ENCODE measurements around the gene TMEM108.

The TMEM108 gene

DNA sequence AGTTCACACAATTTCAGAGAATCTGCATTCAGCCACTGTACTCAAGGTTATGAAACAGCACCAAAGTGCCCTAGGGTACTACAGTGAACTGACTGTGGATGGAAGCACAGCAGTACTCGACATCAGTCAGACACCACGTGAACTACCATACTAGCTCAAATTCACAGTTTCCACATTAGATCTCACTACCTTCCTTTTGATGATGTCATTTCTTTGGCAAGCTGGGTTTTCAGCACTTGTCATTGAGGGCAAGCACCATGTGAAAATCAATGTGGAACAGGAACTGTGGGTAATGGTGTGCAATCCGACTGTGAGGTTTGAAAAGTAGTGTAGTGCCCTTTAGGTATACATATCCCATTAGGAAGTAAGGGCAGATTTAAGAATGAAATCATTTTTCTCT lies 251.1 kb downstream of the TMEM108 start:
- no peak for DNase-seq

GRCh38 chr3:133292296-133292695 lies 254.1 kb downstream of the TMEM108 start:
- DNase-seq, result no peak

DNA sequence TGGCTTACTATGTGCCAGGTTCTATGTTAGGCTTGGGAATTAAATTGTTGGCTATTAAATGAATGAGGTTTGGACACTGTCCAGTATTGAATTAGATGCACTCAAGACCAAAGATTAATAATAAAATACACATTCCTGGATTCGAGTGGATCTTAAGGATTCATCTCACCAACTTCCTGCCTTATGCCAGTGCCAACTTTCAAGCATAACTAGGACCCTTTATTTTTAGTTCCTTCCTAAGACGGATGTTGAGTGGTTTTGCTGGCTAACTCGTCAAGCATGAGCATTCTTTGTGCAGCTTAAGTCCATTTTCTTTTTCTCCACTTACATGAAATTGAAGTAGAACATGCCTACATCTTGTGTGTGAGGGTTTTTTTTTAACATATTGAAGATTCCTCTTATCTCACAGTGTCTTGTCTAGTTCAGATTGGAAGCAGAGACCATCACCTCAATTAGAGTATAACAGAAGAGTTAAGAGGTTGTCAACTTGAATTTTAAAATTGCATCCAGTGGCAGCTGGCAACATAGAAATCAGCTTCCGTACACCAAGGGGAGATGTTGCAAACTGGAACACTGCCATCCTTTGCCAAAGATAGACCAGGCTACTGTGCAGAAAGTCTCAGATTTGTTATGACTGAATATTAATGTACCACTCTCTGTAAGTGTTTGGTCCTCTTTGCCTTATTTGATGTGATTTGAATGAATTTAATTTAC lies 255.4 kb downstream of the TMEM108 start:
- DNase-seq, result no peak

GRCh38 chr3:133294253-133294652 lies 256.1 kb downstream of the TMEM108 start:
- DNase-seq, result no peak

- no peak for DNase-seq
Measured at GRCh38 chr3:133295199-133295901, 257.2 kb downstream of the TMEM108 start.

DNA sequence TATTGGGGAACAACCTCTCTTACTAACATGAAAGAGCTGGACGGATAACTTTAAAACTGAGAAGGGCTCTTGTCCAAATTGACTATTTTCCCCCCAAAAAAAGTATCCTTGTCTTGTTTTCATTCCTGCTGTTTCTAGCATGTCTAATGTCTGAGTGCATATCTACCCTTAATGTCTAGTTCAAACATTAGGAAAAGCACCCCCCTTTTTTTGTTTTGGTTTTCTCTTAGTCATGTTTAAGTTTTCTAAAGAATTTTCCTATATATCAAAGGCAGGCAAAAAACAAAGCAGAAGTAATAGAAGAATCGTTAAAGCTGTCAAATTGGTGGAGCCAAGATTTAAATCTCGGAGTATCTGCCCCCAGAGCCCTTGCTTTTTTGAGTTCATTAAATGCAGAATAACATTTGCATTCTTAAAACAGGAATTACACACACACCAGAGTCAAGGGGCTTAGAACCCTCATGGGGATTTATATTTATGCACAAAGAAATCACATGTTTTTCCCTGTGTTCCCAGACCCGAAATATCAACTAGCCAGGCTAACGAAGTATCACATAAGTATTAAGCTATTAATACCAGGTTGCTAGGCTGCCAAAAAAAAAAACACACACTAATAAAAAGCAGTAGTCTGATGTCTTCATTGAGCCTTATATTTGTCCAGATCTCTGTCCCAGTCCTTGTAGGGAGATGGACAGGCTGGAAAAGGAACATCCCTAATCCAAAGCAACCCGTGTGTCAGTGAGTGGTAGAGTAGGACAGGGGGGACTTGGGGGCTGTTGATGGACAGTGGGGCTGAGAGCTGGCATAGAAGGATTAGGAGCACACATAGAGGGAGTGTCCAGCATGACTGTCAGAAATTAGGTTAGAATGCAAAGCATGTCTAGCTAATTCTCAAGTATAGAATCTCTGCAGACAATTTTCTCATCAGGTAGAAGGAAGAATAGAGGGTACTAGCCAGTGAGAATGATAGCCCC lies 258.0 kb downstream of the TMEM108 start:
- DNase-seq, result no peak

DNA sequence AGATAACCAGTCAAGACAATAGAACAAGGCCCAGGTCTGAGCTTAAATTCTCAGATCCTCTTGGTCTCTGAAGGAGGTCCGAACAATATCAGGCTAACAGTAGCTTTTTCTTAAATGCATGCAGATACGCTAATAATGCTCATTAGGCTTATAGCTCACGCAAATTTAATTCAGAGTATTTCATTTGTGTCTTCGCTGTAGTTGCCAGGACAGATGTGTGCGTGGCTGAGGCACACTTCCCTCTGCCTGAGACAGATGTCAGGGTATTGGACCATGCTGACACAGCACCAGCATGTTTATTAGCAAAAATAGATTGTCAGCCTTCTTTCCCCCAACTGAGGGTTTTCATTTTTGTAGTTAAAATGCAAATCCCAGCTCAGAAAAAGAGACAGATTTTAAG lies 258.8 kb downstream of the TMEM108 start:
- no peak for DNase-seq

DNA sequence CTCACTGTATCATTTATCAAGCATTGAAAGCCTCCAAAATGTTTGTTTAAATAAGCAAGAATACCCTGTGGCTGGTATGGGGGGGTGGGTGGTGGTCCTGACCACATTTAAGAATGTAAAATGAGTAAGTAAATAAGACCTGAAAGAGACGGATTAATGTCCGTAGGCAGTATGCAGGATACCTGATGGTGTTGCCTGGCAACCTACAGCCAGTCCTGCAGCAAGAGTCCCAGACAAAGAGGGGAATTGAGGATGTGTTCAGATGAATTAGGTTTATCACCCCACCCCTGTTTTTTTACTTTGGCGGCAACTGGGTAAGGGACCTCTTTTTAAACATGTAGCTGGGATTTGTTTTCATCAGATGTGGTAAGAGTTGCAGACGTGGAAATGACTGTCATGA lies 261.9 kb downstream of the TMEM108 start:
- DNase-seq, result no peak

DNA sequence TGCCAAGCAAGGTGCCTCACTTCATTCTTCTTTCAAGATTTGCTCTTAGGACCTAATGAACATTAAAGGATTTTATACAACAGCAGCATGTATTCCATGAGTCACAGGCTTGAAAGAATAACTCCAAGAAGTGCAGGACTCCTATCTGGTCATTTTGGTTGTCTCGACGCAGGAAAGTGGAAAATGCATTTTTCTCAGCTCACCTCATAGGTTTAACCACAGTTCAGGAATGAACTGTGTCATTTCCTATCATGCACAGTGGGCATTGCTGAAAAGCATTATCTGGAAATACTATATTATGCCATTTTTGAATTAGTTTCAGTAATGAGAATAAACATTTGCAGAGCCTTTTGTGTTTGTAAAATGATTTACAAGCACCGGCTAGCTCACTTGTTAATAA lies 263.0 kb downstream of the TMEM108 start:
- DNase-seq, result no peak

- DNase-seq, result no peak
Measured at GRCh38 chr3:133301731-133302130, 263.5 kb downstream of the TMEM108 start.

DNA sequence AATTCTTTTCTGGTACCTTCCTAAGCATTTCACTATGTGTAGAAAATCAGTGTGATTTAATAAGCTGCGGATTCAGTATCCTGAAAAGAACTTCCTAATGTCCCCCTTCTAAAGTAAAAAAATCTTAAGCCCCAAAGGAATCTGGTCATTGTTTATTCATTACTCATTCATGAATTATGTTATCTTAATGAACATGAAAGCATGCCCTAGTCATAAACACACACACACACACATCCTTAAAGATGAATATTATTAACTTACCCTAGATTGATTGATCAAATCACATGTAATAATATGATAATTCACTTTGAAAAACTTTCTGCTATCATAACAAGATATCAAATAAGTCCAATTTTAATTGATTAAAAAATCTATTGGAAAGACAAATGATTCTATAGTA lies 265.2 kb downstream of the TMEM108 start:
- no peak for DNase-seq

GRCh38 chr3:133317866-133318265 lies 279.7 kb downstream of the TMEM108 start:
- DNase-seq, result no peak

DNA sequence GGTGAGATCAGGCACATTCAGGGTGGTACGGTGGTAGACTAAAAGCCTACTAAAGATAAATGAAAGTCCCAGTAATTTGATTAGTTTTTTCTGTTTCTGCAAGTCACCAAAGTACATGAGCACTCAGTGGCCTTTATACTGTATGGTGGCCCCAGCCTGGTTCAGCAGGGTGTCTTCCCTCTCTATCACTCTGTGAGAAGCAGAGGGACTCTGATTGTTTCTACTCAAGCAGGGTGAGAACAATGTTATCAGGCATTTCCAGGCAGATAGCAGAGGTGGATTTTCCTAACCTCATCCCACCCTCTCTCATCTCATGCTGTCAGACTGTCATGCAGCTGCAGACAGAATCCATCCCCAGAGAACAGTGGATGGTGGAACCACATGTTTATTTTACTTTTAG lies 290.2 kb downstream of the TMEM108 start:
- no peak for DNase-seq

DNA sequence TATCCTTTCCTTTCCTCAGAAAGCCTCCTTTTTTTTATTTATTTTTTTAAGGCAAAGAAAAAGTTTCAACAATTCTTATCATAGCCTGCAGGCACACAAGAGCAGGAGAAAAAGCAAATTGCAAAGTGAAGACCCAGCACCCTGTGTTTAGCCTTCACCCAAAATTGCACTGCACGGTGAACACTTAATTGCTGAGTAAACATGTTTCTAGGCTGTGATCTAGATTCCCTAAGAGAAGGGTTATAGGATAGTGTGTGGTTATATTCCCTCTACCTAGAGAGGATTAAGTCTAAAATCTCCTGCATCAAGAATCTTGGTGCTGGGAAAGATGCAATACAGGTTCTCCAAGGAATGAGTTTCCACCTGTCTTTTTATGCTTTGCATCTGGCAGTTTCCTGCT lies 291.4 kb downstream of the TMEM108 start:
- DNase-seq, result no peak

DNA sequence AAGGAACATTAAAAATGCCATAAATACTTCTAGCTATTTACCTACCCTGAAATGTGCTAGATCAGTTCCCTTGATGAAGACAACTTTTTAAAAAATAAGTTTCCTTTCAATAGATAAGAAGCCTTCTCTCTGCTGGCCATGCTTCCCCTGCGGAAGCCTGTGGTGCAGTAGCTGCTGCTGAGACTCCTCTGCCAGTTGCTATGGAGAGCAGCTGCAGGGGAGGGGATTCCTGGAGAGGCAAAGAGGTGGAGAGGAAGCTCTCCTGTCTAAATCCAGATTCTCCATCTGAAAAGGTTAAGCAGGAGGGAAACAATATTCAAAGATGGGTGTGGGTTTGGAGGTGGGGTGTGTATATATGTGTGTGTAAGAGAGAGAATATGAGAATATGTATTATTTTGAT lies 291.9 kb downstream of the TMEM108 start:
- DNase-seq, result no peak

DNA sequence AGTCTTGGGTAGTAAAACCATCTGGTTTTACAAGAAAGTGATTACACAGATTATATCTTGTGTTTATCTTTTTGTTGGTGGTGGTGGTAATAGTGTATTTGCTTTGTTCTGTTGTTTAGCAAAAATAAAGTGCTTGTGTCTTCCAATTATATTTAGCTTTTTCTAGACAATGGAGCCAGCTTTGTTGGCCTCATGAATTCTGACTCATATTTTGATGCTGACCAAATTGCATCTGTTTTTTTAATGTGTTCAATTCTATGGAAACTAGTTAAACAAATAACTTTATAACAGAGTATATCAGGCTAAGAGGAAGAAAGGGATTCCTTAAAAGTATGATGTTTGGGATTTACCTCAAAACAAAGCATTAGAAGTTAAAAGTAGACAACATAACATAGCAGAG lies 292.3 kb downstream of the TMEM108 start:
- DNase-seq, result no peak

GRCh38 chr3:133354721-133355120 lies 316.5 kb downstream of the TMEM108 start:
- no peak for DNase-seq

DNA sequence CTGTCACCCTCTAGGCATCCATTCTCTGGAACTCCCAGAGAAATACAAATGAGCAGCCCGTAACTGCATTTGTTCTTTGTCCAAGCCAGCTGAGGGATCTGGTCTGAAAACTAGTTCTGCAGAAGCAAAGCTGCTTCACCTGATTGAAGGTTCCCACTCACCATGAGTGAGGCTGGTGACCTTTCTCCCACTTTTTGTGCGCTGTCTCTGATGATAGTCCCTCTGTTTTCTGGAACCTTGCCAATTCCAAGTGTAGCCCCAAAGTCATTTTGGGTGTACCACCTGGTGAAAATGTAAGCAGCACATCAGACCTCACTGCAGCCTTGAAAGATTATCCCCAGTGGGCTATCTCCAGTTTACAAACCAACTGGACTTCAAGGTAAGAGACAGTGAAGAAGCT lies 322.3 kb downstream of the TMEM108 start:
- DNase-seq, result no peak

DNA sequence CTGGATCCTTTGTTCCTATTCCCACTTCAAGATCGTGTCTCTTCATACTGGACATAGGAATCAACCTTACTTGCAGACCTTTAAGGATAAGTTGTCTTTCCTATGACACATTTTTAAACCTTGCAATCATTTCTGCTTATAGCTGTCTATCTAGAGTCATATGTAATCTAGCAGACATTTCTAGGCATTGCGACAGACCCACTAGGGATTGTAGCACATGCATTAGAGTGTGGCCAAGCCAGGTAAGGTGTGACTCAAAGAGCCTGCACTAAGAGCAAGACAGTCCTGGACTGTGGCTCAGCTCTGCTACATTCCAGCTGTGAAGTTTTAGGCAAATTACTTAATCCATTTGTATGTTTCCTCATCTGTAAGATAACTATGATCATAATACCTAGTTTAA lies 322.8 kb downstream of the TMEM108 start:
- DNase-seq, result no peak

- DNase-seq, result no peak
Measured at GRCh38 chr3:133361435-133361834, 323.2 kb downstream of the TMEM108 start.

DNA sequence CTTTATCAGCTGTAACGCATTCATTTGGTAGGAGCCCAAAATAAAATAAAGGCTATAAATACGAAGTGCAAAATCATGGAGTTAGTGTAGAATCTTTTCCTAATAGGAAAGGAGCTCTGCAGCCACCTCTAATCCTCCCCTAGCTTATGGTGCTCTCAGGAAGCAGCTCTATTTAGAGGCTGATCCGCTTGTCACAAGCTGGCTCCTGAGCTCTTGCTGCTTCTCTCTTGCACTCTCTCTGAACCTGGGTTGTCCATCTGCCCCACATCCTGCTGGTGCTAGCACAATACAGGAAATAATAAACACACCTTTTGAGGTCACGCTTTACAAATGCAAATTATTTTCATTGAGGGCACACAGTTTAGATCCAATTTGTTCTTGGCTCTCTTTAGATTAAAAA lies 324.3 kb downstream of the TMEM108 start:
- no peak for DNase-seq

DNA sequence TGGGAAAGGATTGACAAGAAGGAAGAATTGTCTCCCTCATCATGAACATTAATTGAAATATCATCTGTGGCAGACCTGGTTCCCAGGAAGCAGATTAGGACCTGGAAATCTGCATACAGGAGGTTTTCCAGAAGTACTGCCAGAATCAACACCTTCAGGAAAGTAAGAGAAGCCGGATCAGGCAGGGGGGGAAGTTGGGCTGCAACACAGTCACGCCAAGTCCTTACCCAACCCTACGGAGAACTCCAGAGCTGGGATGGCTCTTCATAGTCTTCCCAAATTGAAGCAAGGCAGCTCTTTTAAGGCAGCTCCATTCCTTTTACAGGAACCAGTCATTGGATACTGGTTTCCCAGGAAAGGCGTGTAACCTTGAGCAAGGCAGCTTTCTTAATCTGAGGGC lies 326.5 kb downstream of the TMEM108 start:
- DNase-seq, result no peak

GRCh38 chr3:133366921-133367320 lies 328.7 kb downstream of the TMEM108 start:
- no peak for DNase-seq

DNA sequence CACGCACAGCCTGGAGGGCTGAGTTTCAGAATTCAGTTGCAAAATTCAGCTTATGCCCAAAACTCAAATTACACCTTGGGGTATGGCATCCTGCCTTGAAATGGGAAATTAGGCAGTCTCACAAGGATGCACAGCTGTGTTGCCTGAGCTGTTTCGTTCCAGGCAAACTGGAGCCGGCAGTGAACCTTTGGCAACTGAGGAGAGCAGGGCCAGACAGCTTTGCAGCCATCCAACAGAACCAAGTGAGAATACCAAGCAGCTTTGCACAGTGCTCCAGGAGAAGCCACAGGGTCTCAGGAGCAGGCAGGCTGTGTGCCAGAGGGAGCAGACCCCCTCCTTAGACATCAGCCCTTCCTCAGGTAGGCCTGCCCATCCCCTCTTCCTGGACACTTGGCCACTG lies 329.2 kb downstream of the TMEM108 start:
- no peak for DNase-seq

All from NCI-H187 (cell line).